DMS53 treated with DMSO at 0.1 percent for 48 hours (cell line): Measurements from ENCODE around the gene DCAF4.
A peak's percentile ranks its signal among the peaks of the same experiment; 100 is the strongest.
"Not testable (repeated sequence)": the region's sequence is repeated elsewhere in the genome, so short reads cannot be mapped to it uniquely, and the experiment has no call there.

Source experiments
- DNase-seq: peaks from one replicate; lab custom pipeline; 2025; ENCODE audit not compliant: unreplicated experiment; lab: John Stamatoyannopoulos, UW

The DCAF4 gene

GRCh38 chr14:72929316-72930080, 3.2 kb downstream of the DCAF4 start:
- DNase-seq = no peak

GRCh38 chr14:72932893-72933292, 6.6 kb downstream of the DCAF4 start:
- no peak for DNase-seq

GRCh38 chr14:72939630-72940029, 13.4 kb downstream of the DCAF4 start:
- no peak for DNase-seq

GRCh38 chr14:72941286-72941985, 15.2 kb downstream of the DCAF4 start:
- DNase-seq = no peak

- no peak for DNase-seq
Observed at GRCh38 chr14:72942934-72943333, 16.7 kb downstream of the DCAF4 start.

GRCh38 chr14:72943876-72944430, 17.7 kb downstream of the DCAF4 start:
- no peak for DNase-seq

GRCh38 chr14:72945356-72946027, 19.2 kb downstream of the DCAF4 start:
- no peak for DNase-seq

GRCh38 chr14:72946491-72946890, 20.2 kb downstream of the DCAF4 start:
- no peak for DNase-seq

GRCh38 chr14:72947366-72948160, 21.3 kb downstream of the DCAF4 start:
- no peak for DNase-seq

GRCh38 chr14:72948481-72949138, 22.3 kb downstream of the DCAF4 start:
- peak; percentile 11 for DNase-seq

- DNase-seq = no peak
Observed at GRCh38 chr14:72952171-72952570, 25.9 kb downstream of the DCAF4 start.

GRCh38 chr14:72956741-72957140, 30.5 kb downstream of the DCAF4 start:
- not testable (repeated sequence) for DNase-seq

- no peak for DNase-seq
Observed at GRCh38 chr14:72957213-72957612, 30.9 kb downstream of the DCAF4 start.

- DNase-seq = no peak
Observed at GRCh38 chr14:72958548-72958947, 32.3 kb downstream of the DCAF4 start.

- not testable (repeated sequence) for DNase-seq
Observed at GRCh38 chr14:72961016-72961415, 34.8 kb downstream of the DCAF4 start.

GRCh38 chr14:72961579-72962335, 35.5 kb downstream of the DCAF4 start:
- DNase-seq = no peak

GRCh38 chr14:72962336-72962754, 36.1 kb downstream of the DCAF4 start:
- DNase-seq = not testable (repeated sequence)

- no peak for DNase-seq
Observed at GRCh38 chr14:72962829-72963312, 36.6 kb downstream of the DCAF4 start.

GRCh38 chr14:72965249-72965648, 39.0 kb downstream of the DCAF4 start:
- DNase-seq = no peak
